A549 (cell line): ENCODE results near the gene USP20. TPM values are rescaled to one million over a fixed set of nuclear protein-coding genes. Genes with fewer than 3 reads are reported as not detected.

Experiments used
- ATAC-seq, 2 experiments: fragments of 200-7000 bp in 1 of 2; fragments of >200 bp in 1 of 2; cut with Nextera tagmentation in 1 of 2; cut with Tn5 transposase in 1 of 2; 3 replicates each; pipeline versions ENCODE4 v1.8.0 to v1.9.1; 2018 to 2020; ENCODE audit warnings: mild to moderate bottlenecking in 1 of 2, moderate library complexity in 1 of 2
- CTCF ChIA-PET: fragments of 300-600 bp; sonication (Branson Sonifier 250); formaldehyde crosslinking; extraction: SDS; loops from one replicate; lab custom pipeline; 2021; ENCODE audit warnings: antibody characterized with exemption, inconsistent platforms; lab: Yijun Ruan, JAX
- POLR2A ChIA-PET: fragments of 350-600 bp; formaldehyde crosslinking; extraction: SDS; loops from one replicate; lab custom pipeline; 2021; ENCODE audit warnings: antibody characterized with exemption, inconsistent platforms; lab: Yijun Ruan, JAX
- DNase-seq, 2 experiments: peaks; one replicate each; pipeline versions ENCODE4 v3.0.0 to v3.0.0-alpha.2; 2011 to 2016; ENCODE audit warnings: low read depth in 1 of 2, low spot score in 1 of 2
- FAIRE-seq: peaks from 2 replicates; lab custom pipeline; 2011; peaks lifted over from hg19 to GRCh38; lab: Jason Lieb, UNC
- H3K27ac ChIP-seq, 2 experiments: fragments of >200 bp; sonication (Bioruptor Twin); formaldehyde crosslinking; 3 replicates each; pipeline ENCODE4 v1.5.1; 2016 to 2017
- H3K4me1 ChIP-seq: fragments of >200 bp; sonication (Bioruptor Twin); formaldehyde crosslinking; 3 replicates; pipeline ENCODE4 v1.6.1; 2016
- H3K4me2 ChIP-seq: fragments of >200 bp; sonication (Bioruptor Twin); formaldehyde crosslinking; 3 replicates; pipeline ENCODE4 v1.6.1; 2016
- H3K4me3 ChIP-seq: fragments of >200 bp; sonication (Bioruptor Twin); formaldehyde crosslinking; 3 replicates; pipeline ENCODE4 v1.5.1; 2016
- H3K9me3 ChIP-seq: fragments of >200 bp; sonication (Bioruptor Twin); formaldehyde crosslinking; 3 replicates; pipeline ENCODE4 v1.6.1; 2016
- BHLHE40 ChIP-seq: IDR thresholded peaks from 2 replicates; pipeline ENCODE4 v1.6.1; 2012; ENCODE audit warnings: low read depth, low read length, inconsistent platforms
- CBX2 ChIP-seq: fragments of 200-600 bp; sonication (generic); IDR thresholded peaks from 2 replicates; pipeline ENCODE4 v1.6.1; 2016; ENCODE audit warnings: low read depth, mild to moderate bottlenecking, borderline replicate concordance
- CBX8 ChIP-seq: fragments of 200-600 bp; sonication (generic); IDR thresholded peaks from 2 replicates; pipeline ENCODE4 v1.6.1; 2016
- CTCF ChIP-seq: fragments of >200 bp; sonication (Bioruptor Twin); formaldehyde crosslinking; IDR thresholded peaks from 3 replicates; pipeline ENCODE4 v1.5.1; 2016
- EHMT2 ChIP-seq: fragments of 200-600 bp; sonication (generic); IDR thresholded peaks from 2 replicates; pipeline ENCODE4 v1.6.1; 2016; ENCODE audit warnings: antibody characterized with exemption, low read depth, mild to moderate bottlenecking, moderate library complexity
- ESRRA ChIP-seq: fragments of 150-350 bp; IDR thresholded peaks from 2 replicates; pipeline ENCODE4 v1.6.1; 2014; ENCODE audit warnings: mild to moderate bottlenecking, low read length, borderline replicate concordance
- HDAC2 ChIP-seq: fragments of 200-600 bp; sonication (generic); IDR thresholded peaks from 2 replicates; pipeline ENCODE4 v1.6.1; 2016
- HEYL ChIP-seq: fragments of 250-450 bp; sonication (Bioruptor Pico); IDR thresholded peaks from 2 replicates; pipeline ENCODE4 v1.8.0; 2021; ENCODE audit warnings: mild to moderate bottlenecking, moderate library complexity
- HMGXB4 ChIP-seq: fragments of 250-450 bp; sonication (Bioruptor Pico); IDR thresholded peaks from 2 replicates; pipeline ENCODE4 v1.5.0; 2021; ENCODE audit warnings: mild to moderate bottlenecking, moderate library complexity, borderline replicate concordance
- HOXB13 ChIP-seq: fragments of 250-450 bp; sonication (Bioruptor Pico); IDR thresholded peaks from 2 replicates; pipeline ENCODE4 v1.5.0; 2020; ENCODE audit warnings: low read depth, mild to moderate bottlenecking, moderate library complexity
- JUN ChIP-seq, 2 experiments: fragments of >200 bp; sonication (Bioruptor Twin); formaldehyde crosslinking; IDR thresholded peaks; 2 replicates in 1 of 2; 3 replicates in 1 of 2; pipeline ENCODE4 v1.6.1; 2016 to 2017
- KDM1A ChIP-seq: fragments of 200-600 bp; sonication (generic); IDR thresholded peaks from 2 replicates; pipeline ENCODE4 v1.6.1; 2016; ENCODE audit warnings: low read depth, mild to moderate bottlenecking
- MAZ ChIP-seq: fragments of 150-350 bp; IDR thresholded peaks from 2 replicates; pipeline ENCODE4 v1.6.1; 2014; ENCODE audit warnings: antibody characterized with exemption, low read depth, low read length, borderline replicate concordance
- POLR2AphosphoS2 ChIP-seq: conservative IDR thresholded peaks from 2 replicates; pipeline ENCODE4 v1.6.1; 2012; ENCODE audit warnings: low read length, improper control_type of control experiment, inconsistent platforms
- RFX5 ChIP-seq: fragments of 450-650 bp; IDR thresholded peaks from 2 replicates; pipeline ENCODE4 v1.7.1; 2014; ENCODE audit warnings: antibody characterized with exemption, mild to moderate bottlenecking, moderate library complexity
- RNF2 ChIP-seq: fragments of 200-600 bp; sonication (generic); IDR thresholded peaks from 2 replicates; pipeline ENCODE4 v1.6.1; 2016; ENCODE audit warnings: low read depth, mild to moderate bottlenecking, antibody characterized with exemption, moderate library complexity, borderline replicate concordance
- ZNF302 ChIP-seq: fragments of 250-450 bp; sonication (Bioruptor Pico); IDR thresholded peaks from 2 replicates; pipeline ENCODE4 v1.9.0; 2021; ENCODE audit warnings: inconsistent platforms, mild to moderate bottlenecking, moderate library complexity
- ZSCAN20 ChIP-seq: fragments of 250-450 bp; sonication (Bioruptor Pico); IDR thresholded peaks from 2 replicates; pipeline ENCODE4 v1.8.0; 2022; ENCODE audit warnings: mild to moderate bottlenecking, moderate library complexity
- WGBS: methylation state at CpG from one replicate; pipeline ENCODE4 v1.1.6; 2017; ENCODE audit errors: missing lambda C conversion rate; 5-methylcytosine and 5-hydroxymethylcytosine counted together
- polyA plus RNA-seq, 4 experiments: library from polyadenylated mRNA; depleted of rRNA in 3 of 4; stranded (reverse); fragments of >200 nt; fragmentation: RNase III in 1 of 4; extraction: RNeasy Plus Mini Kit Qiagen cat#74134 plus additional on column Dnase treatment in 1 of 4; gene quantifications; 2 replicates in 3 of 4; 3 replicates in 1 of 4; pipeline ENCODE4 v1.2.3, GENCODE V29; 2011 to 2017
- TF ChIP-seq, protein P1 (sequence below): fragments of >200 bp; sonication (Bioruptor Twin); formaldehyde crosslinking; IDR thresholded peaks from 2 replicates; pipeline ENCODE4 v1.6.1; 2016
- TF ChIP-seq, protein P2 (sequence below): fragments of >200 bp; sonication (Bioruptor Twin); formaldehyde crosslinking; IDR thresholded peaks from 3 replicates; pipeline ENCODE4 v1.6.1; 2016
- TF ChIP-seq, protein P3 (sequence below): fragments of 200-600 bp; sonication (generic); IDR thresholded peaks from 2 replicates; pipeline ENCODE4 v1.6.1; 2016; ENCODE audit warnings: antibody characterized with exemption, mild to moderate bottlenecking, moderate library complexity

Gene USP20
- polyA plus RNA-seq, 2 of the 4 experiments (the other 2 are of a cell fraction), result 3.9 to 5.0 TPM

DNA sequence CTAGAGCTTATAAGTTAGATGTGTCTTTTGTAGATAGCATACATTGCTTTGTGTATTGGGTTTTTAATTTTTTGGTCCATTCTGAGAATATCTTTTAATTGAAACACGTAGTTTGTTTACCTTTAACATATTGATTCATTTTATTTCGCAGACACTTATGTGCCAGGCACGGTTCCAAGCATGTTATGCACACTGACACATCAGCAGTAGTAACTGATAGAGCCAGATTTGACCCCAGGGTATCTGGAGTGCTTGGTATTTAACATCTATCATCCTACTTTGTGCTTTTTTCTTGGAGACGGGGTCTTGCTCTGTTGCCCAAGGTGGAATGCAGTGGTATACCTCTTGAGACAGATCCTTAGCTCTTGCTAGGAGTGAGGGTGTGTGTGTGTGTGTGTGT is 71.9 kb downstream of the USP20 start (continued):
- TF ChIP-seq HMGXB4 (CRISPR knock-in tag) (no peak), ESRRA (no peak), KDM1A (no peak), HEYL (CRISPR knock-in tag) (no peak), CBX2 (no peak), RNF2 (no peak), HOXB13 (CRISPR knock-in tag) (no peak), ZSCAN20 (CRISPR knock-in tag) (no peak), EHMT2 (no peak)
- TF ChIP-seq, protein P1, sequence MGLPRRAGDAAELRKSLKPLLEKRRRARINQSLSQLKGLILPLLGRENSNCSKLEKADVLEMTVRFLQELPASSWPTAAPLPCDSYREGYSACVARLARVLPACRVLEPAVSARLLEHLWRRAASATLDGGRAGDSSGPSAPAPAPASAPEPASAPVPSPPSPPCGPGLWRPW, result no peak

DNA sequence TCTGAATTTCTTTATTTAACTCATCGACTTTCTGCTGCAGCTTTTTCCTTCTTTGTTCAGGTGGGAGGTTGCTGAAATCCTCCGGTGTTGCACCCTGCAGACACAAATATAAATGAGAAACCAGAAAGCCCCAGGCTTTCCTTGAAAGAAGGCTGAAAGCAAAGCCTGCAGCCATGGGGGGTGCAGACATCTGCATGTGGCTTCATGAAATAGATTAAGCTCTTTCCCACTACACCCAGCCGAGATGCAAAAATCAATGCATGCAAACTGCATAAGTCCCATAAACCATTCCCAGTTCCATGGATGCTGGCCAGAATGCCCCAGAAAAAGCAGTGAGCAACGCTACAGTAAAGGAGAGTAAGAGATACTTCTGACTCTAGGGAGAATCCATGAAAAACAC is 73.6 kb downstream of the USP20 start:
- CTCF ChIA-PET, result interaction anchor here (1.8 kb wide), 1 partner anchor 22 kb away, joined by 7 read pairs; no protein-coding TSS in a partner anchor
- ATAC-seq (no peak), FAIRE-seq (no peak), DNase-seq (no peak)
- 90% methylated on average over 4 of the region's 4 CpGs for WGBS
- 0 out of 6 replicates have a peak overlapping the region, but pooled peaks of 1 of the 2 experiments have one; percentile 8 for H3K27ac ChIP-seq
- TF ChIP-seq CTCF, result no peak
- no peak for TF ChIP-seq BHLHE40
- TF ChIP-seq POLR2AphosphoS2, result no peak
- TF ChIP-seq JUN (IDR thresholded peaks at IDR 0.05), result no peak
- no peak for TF ChIP-seq ZNF302 (CRISPR knock-in tag)
- no peak for TF ChIP-seq MAZ
- peaks cover 13% of the 10 kb centered on the region; the same call in 2 of the 3 replicates for H3K4me1 ChIP-seq
- no peak overlapping the region for H3K4me3 ChIP-seq
- no peaks in the 10 kb centered on the region for H3K9me3 ChIP-seq
- H3K4me2 ChIP-seq, result no peak overlapping the region
- POLR2A ChIA-PET, result interaction anchor here (0.6 kb wide), 1 partner anchor 19 kb away, joined by 3 read pairs; no protein-coding TSS in a partner anchor

GRCh38 chr9:129909851-129910250 is 74.6 kb downstream of the USP20 start:
- Histone ChIP-seq H3K4me3 (no peak overlapping the region), H3K9me3 (no peaks in the 10 kb centered on the region), H3K27ac (peak overlapping the region; percentile 50 to 80), H3K4me2 (peak overlapping the region; percentile 49), H3K4me1 (peaks cover 13% of the 10 kb centered on the region; the same call in 2 of the 3 replicates)
- WGBS, result 87% methylated on average over 9 of the region's 9 CpGs
- DNase-seq (no peak), FAIRE-seq (no peak), ATAC-seq (no peak)
- ChIA-PET POLR2A (interaction anchor here (1.0 to 1.1 kb wide), 2 partner anchors 133 to 144 kb away, joined by 4 to 5 read pairs; partner anchors contain the start of genes FNBP1 and GPR107), CTCF (interaction anchor here (0.6 to 0.9 kb wide), 4 partner anchors 21 to 114 kb away, joined by 3 to 6 read pairs (median 4); no protein-coding TSS in a partner anchor)
- TF ChIP-seq, protein P2, sequence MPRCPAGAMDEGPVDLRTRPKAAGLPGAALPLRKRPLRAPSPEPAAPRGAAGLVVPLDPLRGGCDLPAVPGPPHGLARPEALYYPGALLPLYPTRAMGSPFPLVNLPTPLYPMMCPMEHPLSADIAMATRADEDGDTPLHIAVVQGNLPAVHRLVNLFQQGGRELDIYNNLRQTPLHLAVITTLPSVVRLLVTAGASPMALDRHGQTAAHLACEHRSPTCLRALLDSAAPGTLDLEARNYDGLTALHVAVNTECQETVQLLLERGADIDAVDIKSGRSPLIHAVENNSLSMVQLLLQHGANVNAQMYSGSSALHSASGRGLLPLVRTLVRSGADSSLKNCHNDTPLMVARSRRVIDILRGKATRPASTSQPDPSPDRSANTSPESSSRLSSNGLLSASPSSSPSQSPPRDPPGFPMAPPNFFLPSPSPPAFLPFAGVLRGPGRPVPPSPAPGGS, result no peak
- TF ChIP-seq HDAC2 (no peak), RFX5 (no peak), CBX8 (no peak), POLR2AphosphoS2 (no peak), CTCF (no peak)
- TF ChIP-seq, protein P3, sequence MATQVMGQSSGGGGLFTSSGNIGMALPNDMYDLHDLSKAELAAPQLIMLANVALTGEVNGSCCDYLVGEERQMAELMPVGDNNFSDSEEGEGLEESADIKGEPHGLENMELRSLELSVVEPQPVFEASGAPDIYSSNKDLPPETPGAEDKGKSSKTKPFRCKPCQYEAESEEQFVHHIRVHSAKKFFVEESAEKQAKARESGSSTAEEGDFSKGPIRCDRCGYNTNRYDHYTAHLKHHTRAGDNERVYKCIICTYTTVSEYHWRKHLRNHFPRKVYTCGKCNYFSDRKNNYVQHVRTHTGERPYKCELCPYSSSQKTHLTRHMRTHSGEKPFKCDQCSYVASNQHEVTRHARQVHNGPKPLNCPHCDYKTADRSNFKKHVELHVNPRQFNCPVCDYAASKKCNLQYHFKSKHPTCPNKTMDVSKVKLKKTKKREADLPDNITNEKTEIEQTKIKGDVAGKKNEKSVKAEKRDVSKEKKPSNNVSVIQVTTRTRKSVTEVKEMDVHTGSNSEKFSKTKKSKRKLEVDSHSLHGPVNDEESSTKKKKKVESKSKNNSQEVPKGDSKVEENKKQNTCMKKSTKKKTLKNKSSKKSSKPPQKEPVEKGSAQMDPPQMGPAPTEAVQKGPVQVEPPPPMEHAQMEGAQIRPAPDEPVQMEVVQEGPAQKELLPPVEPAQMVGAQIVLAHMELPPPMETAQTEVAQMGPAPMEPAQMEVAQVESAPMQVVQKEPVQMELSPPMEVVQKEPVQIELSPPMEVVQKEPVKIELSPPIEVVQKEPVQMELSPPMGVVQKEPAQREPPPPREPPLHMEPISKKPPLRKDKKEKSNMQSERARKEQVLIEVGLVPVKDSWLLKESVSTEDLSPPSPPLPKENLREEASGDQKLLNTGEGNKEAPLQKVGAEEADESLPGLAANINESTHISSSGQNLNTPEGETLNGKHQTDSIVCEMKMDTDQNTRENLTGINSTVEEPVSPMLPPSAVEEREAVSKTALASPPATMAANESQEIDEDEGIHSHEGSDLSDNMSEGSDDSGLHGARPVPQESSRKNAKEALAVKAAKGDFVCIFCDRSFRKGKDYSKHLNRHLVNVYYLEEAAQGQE, result no peak
